ENCODE results near the gene CDC6.

DNA sequence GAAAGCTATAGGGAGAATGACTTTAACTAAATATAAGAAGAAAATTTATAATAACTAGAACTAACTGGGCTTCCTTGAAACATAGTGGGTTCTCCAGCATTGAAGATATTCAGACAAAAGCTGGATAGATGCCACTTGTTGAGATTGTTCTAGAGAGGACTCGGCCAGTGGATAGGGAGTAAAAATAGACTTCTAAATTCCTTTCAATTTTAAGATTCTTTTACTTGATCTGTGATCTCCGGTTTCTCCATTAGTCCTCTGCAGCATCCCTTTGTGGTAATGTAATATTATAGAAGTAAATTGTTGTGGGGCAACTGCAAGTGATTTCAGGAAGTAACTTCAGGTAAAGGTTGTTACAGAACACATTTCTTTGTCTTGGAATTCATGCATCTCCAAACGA lies 11.0 kb downstream of the CDC6 start:
- TF ChIP-seq POLR2A (IDR thresholded peaks at IDR 0.05), result no peak
- TF ChIP-seq, protein P1, sequence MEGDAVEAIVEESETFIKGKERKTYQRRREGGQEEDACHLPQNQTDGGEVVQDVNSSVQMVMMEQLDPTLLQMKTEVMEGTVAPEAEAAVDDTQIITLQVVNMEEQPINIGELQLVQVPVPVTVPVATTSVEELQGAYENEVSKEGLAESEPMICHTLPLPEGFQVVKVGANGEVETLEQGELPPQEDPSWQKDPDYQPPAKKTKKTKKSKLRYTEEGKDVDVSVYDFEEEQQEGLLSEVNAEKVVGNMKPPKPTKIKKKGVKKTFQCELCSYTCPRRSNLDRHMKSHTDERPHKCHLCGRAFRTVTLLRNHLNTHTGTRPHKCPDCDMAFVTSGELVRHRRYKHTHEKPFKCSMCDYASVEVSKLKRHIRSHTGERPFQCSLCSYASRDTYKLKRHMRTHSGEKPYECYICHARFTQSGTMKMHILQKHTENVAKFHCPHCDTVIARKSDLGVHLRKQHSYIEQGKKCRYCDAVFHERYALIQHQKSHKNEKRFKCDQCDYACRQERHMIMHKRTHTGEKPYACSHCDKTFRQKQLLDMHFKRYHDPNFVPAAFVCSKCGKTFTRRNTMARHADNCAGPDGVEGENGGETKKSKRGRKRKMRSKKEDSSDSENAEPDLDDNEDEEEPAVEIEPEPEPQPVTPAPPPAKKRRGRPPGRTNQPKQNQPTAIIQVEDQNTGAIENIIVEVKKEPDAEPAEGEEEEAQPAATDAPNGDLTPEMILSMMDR (IDR thresholded peaks at IDR 0.05), result no peak
